Measurements from ENCODE around the gene BCL7B.

- TF ChIP-seq, protein P1, sequence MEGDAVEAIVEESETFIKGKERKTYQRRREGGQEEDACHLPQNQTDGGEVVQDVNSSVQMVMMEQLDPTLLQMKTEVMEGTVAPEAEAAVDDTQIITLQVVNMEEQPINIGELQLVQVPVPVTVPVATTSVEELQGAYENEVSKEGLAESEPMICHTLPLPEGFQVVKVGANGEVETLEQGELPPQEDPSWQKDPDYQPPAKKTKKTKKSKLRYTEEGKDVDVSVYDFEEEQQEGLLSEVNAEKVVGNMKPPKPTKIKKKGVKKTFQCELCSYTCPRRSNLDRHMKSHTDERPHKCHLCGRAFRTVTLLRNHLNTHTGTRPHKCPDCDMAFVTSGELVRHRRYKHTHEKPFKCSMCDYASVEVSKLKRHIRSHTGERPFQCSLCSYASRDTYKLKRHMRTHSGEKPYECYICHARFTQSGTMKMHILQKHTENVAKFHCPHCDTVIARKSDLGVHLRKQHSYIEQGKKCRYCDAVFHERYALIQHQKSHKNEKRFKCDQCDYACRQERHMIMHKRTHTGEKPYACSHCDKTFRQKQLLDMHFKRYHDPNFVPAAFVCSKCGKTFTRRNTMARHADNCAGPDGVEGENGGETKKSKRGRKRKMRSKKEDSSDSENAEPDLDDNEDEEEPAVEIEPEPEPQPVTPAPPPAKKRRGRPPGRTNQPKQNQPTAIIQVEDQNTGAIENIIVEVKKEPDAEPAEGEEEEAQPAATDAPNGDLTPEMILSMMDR (IDR thresholded peaks at IDR 0.05): no peak
- TF ChIP-seq ZFX (IDR thresholded peaks at IDR 0.05; ENCODE audit: borderline replicate concordance): no peak
Measured at GRCh38 chr7:73560109-73560835, 2.8 kb upstream of the BCL7B start.
